ENCODE results near the gene LCE3C.
"Not testable (repeated sequence)": the region's sequence is repeated elsewhere in the genome, so short reads cannot be mapped to it uniquely, and the experiment has no call there.

LCE3C gene

GRCh38 chr1:152599934-152600333 lies at the start of gene LCE3C:
TSS of gene LCE3C (plus strand) at chr1:152600234. CDS start at chr1:152600732, 498 bp downstream.
- in situ Hi-C loops (cut with MboI; ENCODE audit: low sequenced_read_pairs) = no loop called here

DNA sequence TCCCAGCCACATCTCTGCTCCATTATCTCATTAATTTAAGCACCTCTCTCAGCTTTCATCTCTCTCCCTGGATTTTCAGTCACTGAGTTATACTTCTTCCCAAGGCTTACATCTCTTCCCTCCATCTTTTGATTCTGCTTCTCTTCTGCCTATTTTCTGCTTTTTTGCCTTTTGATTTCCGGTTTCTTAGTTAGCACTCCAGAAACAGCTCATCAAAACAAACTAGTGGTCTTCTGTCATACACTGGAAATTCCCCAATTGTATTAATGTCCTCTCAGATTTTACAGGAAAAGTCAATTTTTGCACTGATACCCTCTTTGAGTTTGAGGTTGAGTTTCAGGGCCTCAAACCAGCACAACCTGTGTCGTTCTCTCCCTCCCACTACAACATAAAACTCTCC lies 34.9 kb upstream of the LCE3C start:
- in situ Hi-C loops (cut with MboI; ENCODE audit: low sequenced_read_pairs) = no loop called here

DNA sequence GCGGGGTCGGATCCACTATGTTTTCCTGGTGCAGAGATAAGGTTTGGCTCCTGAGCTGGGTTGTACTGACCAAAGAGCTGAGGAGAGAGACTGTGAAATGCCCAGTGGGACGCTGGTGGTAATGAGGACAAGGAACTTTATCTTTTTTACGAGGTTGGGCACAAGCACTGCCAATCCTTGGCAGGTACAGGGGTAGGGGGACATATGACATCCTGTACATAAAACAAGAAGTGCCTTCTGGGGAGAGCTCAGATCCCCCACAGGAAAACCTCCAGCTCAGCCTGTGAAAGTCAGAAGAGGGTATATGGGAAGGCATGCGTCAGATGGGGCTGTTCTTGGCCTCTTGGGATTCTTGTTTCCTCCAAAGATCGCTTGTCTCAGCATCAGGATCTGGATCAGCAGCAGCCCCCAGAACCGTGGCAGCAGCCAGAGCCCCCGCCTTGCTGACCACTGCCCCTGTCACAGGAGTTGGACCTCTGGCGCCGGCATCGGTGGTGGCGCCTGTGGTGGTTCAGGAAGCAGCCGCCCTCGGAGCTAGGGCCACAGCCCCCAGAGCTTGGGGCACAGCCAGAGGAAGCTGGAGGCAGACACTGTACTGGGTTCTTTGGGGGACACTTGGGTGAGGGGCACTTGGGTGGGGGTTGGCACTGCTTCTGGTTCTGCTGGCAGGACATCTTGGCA lies 34.4 kb upstream of the LCE3C start:
- in situ Hi-C loops (cut with MboI; ENCODE audit: low sequenced_read_pairs) = no loop called here

DNA sequence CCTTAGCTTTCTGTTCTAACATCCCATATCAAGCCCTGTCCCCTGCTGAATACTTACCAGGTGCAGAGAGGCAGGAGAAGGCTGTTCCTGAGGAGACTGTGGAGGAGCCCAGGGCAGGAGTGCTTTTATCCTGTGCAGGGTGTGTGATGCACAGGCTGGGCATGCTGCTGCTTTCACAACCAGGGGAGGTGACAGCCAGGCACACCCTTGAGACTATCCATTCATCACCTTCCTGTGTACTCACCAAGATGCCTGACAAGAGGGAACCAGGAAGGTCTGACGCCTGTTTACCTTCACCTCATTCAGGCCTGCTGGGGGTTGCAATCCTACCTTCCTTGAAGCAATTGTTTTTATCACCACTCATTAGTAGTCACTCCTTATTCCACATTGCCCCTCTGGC lies 33.4 kb upstream of the LCE3C start, which contains the start of gene LCE3E:
Gene LCE3E (minus strand): TSS at position 100 of the 400 bp plus-strand sequence. CDS start 572 bp downstream, outside the sequence.
- in situ Hi-C loops (cut with MboI; ENCODE audit: low sequenced_read_pairs) = no loop called here

- in situ Hi-C loops (cut with MboI; ENCODE audit: low sequenced_read_pairs) = no loop called here
Observed at GRCh38 chr1:152577168-152577567, 22.9 kb upstream of the LCE3C start.

- in situ Hi-C loops (cut with MboI; ENCODE audit: low sequenced_read_pairs) = not testable (repeated sequence)
Observed at GRCh38 chr1:152579526-152579925, 20.5 kb upstream of the LCE3C start.

GRCh38 chr1:152580433-152580832 lies 19.6 kb upstream of the LCE3C start, which contains the start of gene LCE3D:
TSS of gene LCE3D (minus strand) at chr1:152580516. CDS start at chr1:152579936, 580 bp downstream.
- in situ Hi-C loops (cut with MboI; ENCODE audit: low sequenced_read_pairs) = no loop called here

- in situ Hi-C loops (cut with MboI; ENCODE audit: low sequenced_read_pairs) = no loop called here
Observed at GRCh38 chr1:152582647-152583046, 17.4 kb upstream of the LCE3C start.

GRCh38 chr1:152585586-152585985 lies 14.4 kb upstream of the LCE3C start:
- in situ Hi-C loops (cut with MboI; ENCODE audit: low sequenced_read_pairs) = no loop called here

GRCh38 chr1:152596986-152597385 lies 3.0 kb upstream of the LCE3C start:
- in situ Hi-C loops (cut with MboI; ENCODE audit: low sequenced_read_pairs) = no loop called here

- in situ Hi-C loops (cut with MboI; ENCODE audit: low sequenced_read_pairs) = no loop called here
Observed at GRCh38 chr1:152613511-152613910, 13.5 kb downstream of the LCE3C start, which contains the start of gene LCE3B. TSS of gene LCE3B (plus strand) at chr1:152613811. CDS start at chr1:152613811, 0 bp downstream.

DNA sequence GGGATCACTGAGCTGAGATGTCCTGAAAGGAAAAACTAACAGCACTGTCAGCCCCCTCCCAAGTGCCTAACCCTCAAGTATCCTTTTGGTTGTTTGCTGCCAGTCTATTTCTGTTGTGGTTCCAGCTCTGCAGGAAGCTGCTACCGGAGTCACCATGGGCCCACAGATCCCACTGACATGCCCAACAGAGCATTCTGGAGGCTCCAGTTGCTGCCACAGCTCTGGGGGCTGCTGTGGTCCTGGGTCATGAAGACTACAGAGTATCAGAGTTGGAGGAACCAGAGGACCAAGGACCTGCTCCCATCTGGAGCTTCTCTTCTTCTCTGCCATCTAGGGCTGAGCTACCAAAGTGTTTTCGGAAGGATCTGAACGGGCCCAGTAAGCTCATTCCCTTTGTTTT lies 22.0 kb downstream of the LCE3C start:
- in situ Hi-C loops (cut with MboI; ENCODE audit: low sequenced_read_pairs) = no loop called here

DNA sequence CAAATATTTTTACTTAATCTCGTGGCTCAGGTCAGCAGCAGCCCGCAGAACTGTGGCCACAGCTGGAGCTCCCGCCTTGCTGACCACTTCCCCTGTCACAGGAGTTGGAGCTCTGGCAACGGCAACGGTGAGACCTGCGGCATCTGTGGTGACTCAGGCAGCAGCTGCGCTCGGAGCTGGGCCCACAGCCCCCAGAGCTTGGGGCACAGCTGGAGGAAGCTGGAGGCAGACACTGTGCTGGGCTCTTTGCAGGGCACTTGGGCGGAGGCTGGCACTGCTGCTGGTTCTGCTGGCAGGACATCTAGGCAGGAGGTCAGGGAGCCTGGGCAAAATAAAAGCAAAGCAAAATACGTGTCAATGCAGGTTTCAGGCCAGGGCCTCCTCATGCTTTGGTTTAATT lies 22.8 kb downstream of the LCE3C start, which contains the start of gene LCE3A:
Gene LCE3A (minus strand): TSS at position 301 of the 400 bp plus-strand sequence. CDS start 0 bp downstream, at position 301.
- in situ Hi-C loops (cut with MboI; ENCODE audit: low sequenced_read_pairs) = no loop called here

- in situ Hi-C loops (cut with MboI; ENCODE audit: low sequenced_read_pairs) = no loop called here
Observed at GRCh38 chr1:152623203-152623844, 23.3 kb downstream of the LCE3C start.

- in situ Hi-C loops (cut with MboI; ENCODE audit: low sequenced_read_pairs) = no loop called here
Observed at GRCh38 chr1:152626744-152627143, 26.7 kb downstream of the LCE3C start.

DNA sequence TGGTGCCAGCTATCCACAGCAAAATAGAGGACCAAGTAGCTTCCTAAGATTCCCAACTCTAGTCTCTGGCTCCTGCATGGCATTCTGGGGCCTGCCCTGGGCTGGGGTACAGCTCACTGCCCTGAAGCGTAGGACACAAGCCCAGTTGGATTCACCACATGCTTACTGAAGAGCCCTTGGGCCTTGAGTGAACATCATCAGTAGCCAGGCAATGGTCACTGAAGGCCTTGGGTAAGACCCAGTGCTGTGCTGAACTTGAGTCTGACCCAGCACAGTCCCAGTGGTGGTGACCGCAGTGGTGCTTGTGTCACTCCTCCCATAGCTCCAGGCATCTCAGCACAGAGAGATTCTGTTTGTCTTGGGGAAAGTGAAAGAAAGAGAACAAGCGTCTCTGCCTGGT lies 30.6 kb downstream of the LCE3C start:
- in situ Hi-C loops (cut with MboI; ENCODE audit: low sequenced_read_pairs) = no loop called here

GRCh38 chr1:152640351-152640750 lies 40.3 kb downstream of the LCE3C start:
- in situ Hi-C loops (cut with MboI; ENCODE audit: low sequenced_read_pairs) = no loop called here

DNA sequence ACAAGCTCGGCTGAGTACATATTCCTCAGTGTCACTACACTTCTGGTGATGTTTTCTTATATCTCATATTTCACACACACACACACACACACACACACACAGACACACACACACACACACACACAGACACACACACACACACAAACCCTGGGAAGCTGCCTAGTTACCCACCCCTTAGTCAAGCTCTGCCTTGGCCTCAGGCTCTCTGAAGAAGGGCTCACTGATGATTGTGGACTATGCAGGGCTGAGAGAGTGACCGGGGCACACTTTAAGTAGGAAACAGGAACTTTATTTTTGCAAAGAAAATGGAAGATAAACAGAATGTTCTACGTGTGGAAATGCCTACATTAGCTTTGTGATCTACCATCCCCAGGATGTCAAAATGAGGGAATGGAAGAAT lies 43.9 kb downstream of the LCE3C start:
- in situ Hi-C loops (cut with MboI; ENCODE audit: low sequenced_read_pairs) = no loop called here

GRCh38 chr1:152645146-152645545 lies 45.1 kb downstream of the LCE3C start:
- in situ Hi-C loops (cut with MboI; ENCODE audit: low sequenced_read_pairs) = no loop called here

DNA sequence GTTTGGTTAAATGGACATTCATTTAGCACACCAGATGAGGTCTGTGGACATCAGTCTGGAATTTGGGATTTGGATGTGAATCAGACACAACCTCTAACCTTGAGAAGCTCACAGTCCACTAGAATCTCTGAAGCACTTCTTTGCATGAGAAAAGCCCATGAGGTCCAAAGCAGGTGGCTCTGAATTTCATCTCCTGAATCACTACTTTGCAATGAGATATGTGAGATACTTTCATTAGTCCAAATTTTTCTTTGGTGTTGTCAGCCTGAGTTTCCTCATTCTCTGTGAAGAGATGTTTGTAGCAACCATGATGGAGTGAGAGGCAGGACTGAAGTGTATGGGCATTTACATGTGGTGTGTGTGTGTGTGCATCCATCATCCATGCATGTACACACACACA lies 46.6 kb downstream of the LCE3C start:
- in situ Hi-C loops (cut with MboI; ENCODE audit: low sequenced_read_pairs) = no loop called here

Data from hTERT RPE-1 (cell line).